Measurements from ENCODE around the gene GK2. TPM values are rescaled to one million over a fixed set of nuclear protein-coding genes. Genes with fewer than 3 reads are reported as not detected.

The GK2 gene
- total and polyA plus RNA-seq, 2 of the 4 experiments (the other 2 are of a cell fraction): not detected

- WGBS, 2 experiments (ENCODE audit: extremely low coverage in 2 of 2, insufficient read length in 1 of 2): no CpG with 5 or more reads among the region's 3 CpGs
- H2BK120ac ChIP-seq (ENCODE audit: low read depth, low read length): no peak overlapping the region
- no peak overlapping the region for H4K8ac ChIP-seq (ENCODE audit: low read depth in 2 of 2, low read length in 2 of 2)
- H3K4ac ChIP-seq (ENCODE audit: low read depth, low read length): no peak overlapping the region
- H2BK15ac ChIP-seq (ENCODE audit: low read depth, low read length): no peak overlapping the region
- no peak for DNase-seq
- H2AFZ ChIP-seq (replicated peaks; ENCODE audit: low read length, poor library complexity): no peak overlapping the region
- BruUV-seq (replicated peaks): no TSS peak
- no peak for ATAC-seq (ENCODE audit: low read depth)
- H3K36me3 ChIP-seq (ENCODE audit: control insufficient read depth, insufficient read depth, low read length): no peaks in the 10 kb centered on the region
- no peak overlapping the region for H3K14ac ChIP-seq (replicated peaks; ENCODE audit: low read depth, low read length)
- dilution Hi-C loops (cut with HindIII; ENCODE audit: low sequenced_read_pairs, unreplicated experiment): no loop called here
- intact Hi-C loops (cut with micrococcal nuclease): loop anchor here (1.0 kb wide), 1 partner anchor 47 kb away; no protein-coding TSS in a partner anchor
- no peak overlapping the region for H2AK9ac ChIP-seq (replicated peaks; ENCODE audit: low read depth, low read length, poor library complexity)
- no peak overlapping the region for H3K4me3 ChIP-seq (ENCODE audit: insufficient read depth, low read depth, low read length)
- no peak overlapping the region for H2BK5ac ChIP-seq (ENCODE audit: low read depth, low read length, poor library complexity, severe bottlenecking)
- no peaks in the 10 kb centered on the region for H3K79me1 ChIP-seq (ENCODE audit: low read depth in 1 of 2, low read length in 2 of 2)
- in situ Hi-C loops (cut with MboI; ENCODE audit: low sequenced_read_pairs): no loop called here
- no peak overlapping the region for H3K56ac ChIP-seq (ENCODE audit: extremely low read depth, insufficient read depth, low read length)
- no peaks in the 10 kb centered on the region for H4K20me1 ChIP-seq (ENCODE audit: insufficient read depth, low read length)
- H4K5ac ChIP-seq (ENCODE audit: low read depth, low read length): no peak overlapping the region
- no peak overlapping the region for H3K4me2 ChIP-seq (ENCODE audit: low read depth, low read length)
- H4K91ac ChIP-seq (ENCODE audit: insufficient read depth, low read depth, low read length): no peak overlapping the region
- no peaks in the 10 kb centered on the region for H3K4me1 ChIP-seq (ENCODE audit: control insufficient read depth, insufficient read depth, low read length)
- no peak overlapping the region for H2AK5ac ChIP-seq (ENCODE audit: low read depth, low read length)
- no peak overlapping the region for H3K23ac ChIP-seq (ENCODE audit: low read depth, low read length)
- no peak overlapping the region for H3K27ac ChIP-seq (ENCODE audit: insufficient read depth, low read length)
- TF ChIP-seq RCOR1 (IDR thresholded peaks at IDR 0.05; ENCODE audit: insufficient replicate concordance, low read length) (no peak), POLR2A (IDR thresholded peaks at IDR 0.05; ENCODE audit: low read depth, low read length) (no peak), CEBPB (IDR thresholded peaks at IDR 0.05; ENCODE audit: low read depth, low read length) (no peak)
- TF ChIP-seq, protein P1, sequence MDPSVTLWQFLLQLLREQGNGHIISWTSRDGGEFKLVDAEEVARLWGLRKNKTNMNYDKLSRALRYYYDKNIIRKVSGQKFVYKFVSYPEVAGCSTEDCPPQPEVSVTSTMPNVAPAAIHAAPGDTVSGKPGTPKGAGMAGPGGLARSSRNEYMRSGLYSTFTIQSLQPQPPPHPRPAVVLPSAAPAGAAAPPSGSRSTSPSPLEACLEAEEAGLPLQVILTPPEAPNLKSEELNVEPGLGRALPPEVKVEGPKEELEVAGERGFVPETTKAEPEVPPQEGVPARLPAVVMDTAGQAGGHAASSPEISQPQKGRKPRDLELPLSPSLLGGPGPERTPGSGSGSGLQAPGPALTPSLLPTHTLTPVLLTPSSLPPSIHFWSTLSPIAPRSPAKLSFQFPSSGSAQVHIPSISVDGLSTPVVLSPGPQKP (IDR thresholded peaks at IDR 0.05; ENCODE audit: borderline replicate concordance, low read depth, low read length): no peak
- no peak overlapping the region for H3K18ac ChIP-seq (ENCODE audit: low read depth, low read length)
- ChIA-PET POLR2A (ENCODE audit: unreplicated experiment) (no interaction called here), CTCF (no interaction called here)
- H3K9me3 ChIP-seq (ENCODE audit: control insufficient read depth, insufficient read depth, low read length): no peaks in the 10 kb centered on the region
- no peak overlapping the region for H3K9ac ChIP-seq (ENCODE audit: low read depth, low read length)
- no peaks in the 10 kb centered on the region for H3K9me1 ChIP-seq (ENCODE audit: insufficient read depth, low read length)
- H2BK20ac ChIP-seq (ENCODE audit: low read depth, low read length): no peak overlapping the region
- no peaks in the 10 kb centered on the region for H3K27me3 ChIP-seq (ENCODE audit: control insufficient read depth, insufficient read depth, low read length)
Observed at GRCh38 chr4:79390890-79391289, 17.1 kb downstream of the GK2 start.
